ENCODE measurements around the gene RGS21.

The RGS21 gene

GRCh38 chr1:192378878-192379277 lies 62.1 kb downstream of the RGS21 start:
- DNase-seq (ENCODE audit: low spot score) = no peak

DNA sequence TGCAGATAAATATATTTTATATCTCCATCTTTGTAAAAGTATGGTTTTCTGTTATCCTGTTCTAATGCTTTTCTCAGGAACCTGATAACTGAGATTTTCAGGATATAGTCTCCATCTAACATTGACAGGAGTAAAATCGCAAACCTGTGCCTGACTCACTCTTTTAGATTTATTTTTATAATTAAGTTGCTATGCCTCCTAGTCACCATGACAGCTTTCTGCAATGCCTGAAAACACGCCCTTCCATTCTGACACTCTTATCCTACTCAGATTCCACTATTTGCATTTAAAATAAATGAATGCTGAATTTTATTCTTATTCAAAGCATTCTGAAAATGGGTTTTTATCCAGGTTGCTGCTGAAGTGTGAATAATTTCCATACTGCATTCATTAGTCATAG lies 62.8 kb downstream of the RGS21 start:
- no peak for DNase-seq (ENCODE audit: low spot score)

DNA sequence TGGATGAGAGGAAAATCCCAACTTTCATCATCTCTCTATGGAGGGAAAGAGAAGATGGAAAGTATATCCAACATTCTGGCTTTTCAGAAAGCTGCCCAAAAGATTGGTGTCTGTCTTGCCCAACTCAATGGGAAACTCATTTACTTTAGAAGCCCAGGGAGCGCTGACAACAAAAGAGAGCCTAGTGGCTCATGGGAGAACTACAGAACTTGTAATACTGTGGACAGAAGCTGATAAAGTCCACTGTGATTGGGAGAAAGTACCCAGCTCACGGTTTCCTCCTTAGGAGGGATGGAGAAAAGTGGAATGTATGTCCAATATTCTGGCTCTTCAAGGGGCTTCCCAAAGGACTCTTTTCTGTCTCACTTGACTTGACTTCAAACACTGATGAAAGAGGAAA lies 66.0 kb downstream of the RGS21 start:
- DNase-seq (ENCODE audit: low spot score) = no peak

- DNase-seq (ENCODE audit: low spot score) = no peak
These were observed 69.4 kb downstream of the RGS21 start for GRCh38 chr1:192386051-192386650.

GRCh38 chr1:192395211-192395610 lies 78.4 kb downstream of the RGS21 start:
- no peak for DNase-seq (ENCODE audit: low spot score)

- DNase-seq (ENCODE audit: low spot score) = no peak
These were observed 79.1 kb downstream of the RGS21 start for GRCh38 chr1:192395895-192396294.

GRCh38 chr1:192399161-192399560 lies 82.4 kb downstream of the RGS21 start:
- DNase-seq (ENCODE audit: low spot score) = no peak

GRCh38 chr1:192401825-192402224 lies 85.0 kb downstream of the RGS21 start:
- DNase-seq (ENCODE audit: low spot score) = no peak

DNA sequence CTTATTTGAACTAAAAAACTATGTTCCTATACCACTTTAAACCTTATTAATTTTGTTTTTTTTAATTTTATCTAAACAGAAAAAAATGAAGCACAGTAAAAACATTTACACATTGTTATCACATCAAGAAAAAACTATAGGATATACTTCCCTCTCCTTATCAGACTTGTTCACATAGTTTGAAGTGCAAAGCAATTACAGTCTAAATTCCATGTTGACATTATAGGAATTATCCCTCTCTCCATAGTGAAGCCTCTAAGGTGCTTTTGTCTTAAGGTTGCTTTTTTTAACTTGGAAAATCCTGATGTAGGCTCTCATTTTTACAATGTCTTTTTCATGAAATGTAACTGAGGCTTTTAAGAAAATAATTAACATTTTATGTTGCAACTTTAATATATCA lies 85.8 kb downstream of the RGS21 start:
- no peak for DNase-seq (ENCODE audit: low spot score)

DNA sequence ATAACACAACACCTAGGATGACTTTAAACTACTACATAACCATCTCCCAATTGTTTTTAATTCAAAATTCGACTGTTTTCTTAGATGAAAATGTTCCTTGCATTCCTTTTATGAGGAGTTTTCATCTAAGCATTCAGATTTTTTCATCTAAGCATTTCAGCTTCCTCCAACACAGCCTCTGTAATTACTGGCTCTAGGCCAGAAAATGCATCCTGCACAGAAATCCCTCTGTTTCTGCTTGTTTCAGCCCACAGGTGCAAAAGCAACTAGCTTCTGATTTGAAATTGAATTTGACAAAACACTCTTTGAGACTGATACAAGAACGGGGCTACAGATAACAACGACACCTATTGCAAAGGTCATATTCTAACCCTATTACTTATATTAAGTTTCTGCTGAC lies 90.4 kb downstream of the RGS21 start:
- no peak for DNase-seq (ENCODE audit: low spot score)

Data from activated CD4-positive, alpha-beta T cell treated with anti-CD3 and anti-CD28 coated beads, Interleukin-2, Interleukin-4, amounts not matched to agents 100 ng/mL and 50 ng/mL, durations not matched to agents 16 hours and 8 hours (primary cell).